ENCODE results near the gene TMEM106C.

DNA sequence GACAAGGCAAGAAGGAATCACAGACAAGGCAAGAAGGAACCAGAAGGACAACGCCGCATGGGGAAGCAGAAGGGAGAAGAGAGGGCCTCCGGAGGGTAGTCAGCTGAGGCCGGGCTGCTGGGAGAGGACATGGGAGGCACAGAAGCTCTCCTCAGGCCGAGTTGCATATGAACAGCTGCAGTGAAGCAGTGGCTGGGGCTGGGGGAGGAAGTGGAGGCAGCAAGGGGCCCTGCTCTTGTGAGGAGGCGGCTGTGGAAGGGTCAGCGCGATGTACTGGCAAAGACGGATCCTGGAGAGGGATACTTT is 22.0 kb upstream of the TMEM106C start:
- TF ChIP-seq EZH2phosphoT487 (IDR thresholded peaks at IDR 0.05; ENCODE audit: insufficient read depth, low read depth) = no peak
- no peak for TF ChIP-seq EZH2 (IDR thresholded peaks at IDR 0.05; ENCODE audit: insufficient read depth, poor library complexity, severe bottlenecking)

All from GM23248 (cell line).